ENCODE data around the gene POLR3E. TPM values are rescaled to one million over a fixed set of nuclear protein-coding genes. Genes with fewer than 3 reads are reported as not detected.

The POLR3E gene
- polyA plus RNA-seq, 1 donor (not counting 4 experiments of a cell fraction or from before 2014, with no cell fraction given): 74.0 TPM

- Histone ChIP-seq H3K79me2 (ENCODE audit: control insufficient read depth, insufficient read depth, low read length) (peaks cover 65% of the 10 kb centered on the region), H3K4me3 (ENCODE audit: control insufficient read depth in 2 of 3, extremely low read depth in 1 of 3, insufficient read depth in 2 of 3, low read depth in 1 of 3, low read length in 3 of 3) (no peak overlapping the region), H2AFZ (ENCODE audit: control insufficient read depth, low read length) (no peak overlapping the region), H3K9me1 (ENCODE audit: control insufficient read depth, extremely low read depth, insufficient read depth, low read length) (peaks cover 7% of the 10 kb centered on the region), H4K20me1 (ENCODE audit: control insufficient read depth, extremely low read depth, insufficient read depth, low read length) (peaks cover 12% of the 10 kb centered on the region), H3K9me3 (ENCODE audit: control insufficient read depth, low read depth, low read length) (no peaks in the 10 kb centered on the region), H3K9ac (ENCODE audit: control insufficient read depth, extremely low read depth, insufficient read depth, low read length) (no peak overlapping the region), H3K27ac (ENCODE audit: control insufficient read depth, insufficient read depth, low read length) (no peak overlapping the region), H3K36me3 (ENCODE audit: control insufficient read depth in 2 of 2, extremely low read depth in 1 of 2, insufficient read depth in 2 of 2, low read length in 2 of 2) (peaks cover 23 to 47% of the 10 kb centered on the region in 2 experiments), H3K4me1 (ENCODE audit: control insufficient read depth, extremely low read depth, insufficient read depth, low read length) (peaks cover 17% of the 10 kb centered on the region), H3K27me3 (ENCODE audit: control insufficient read depth, extremely low read depth, insufficient read depth, low read length) (no peaks in the 10 kb centered on the region), H3K4me2 (ENCODE audit: control insufficient read depth, extremely low read depth, insufficient read depth, low read depth, low read length) (no peak overlapping the region)
- no peak for TF ChIP-seq EZH2 (IDR thresholded peaks at IDR 0.05; ENCODE audit: low read length)
- no peak for TF ChIP-seq CTCF (optimal IDR thresholded peaks at IDR 0.05 in 1 of 3, IDR thresholded peaks at IDR 0.05 in 1 of 3, conservative IDR thresholded peaks at IDR 0.05 in 1 of 3; ENCODE audit: extremely low read depth in 1 of 3, insufficient read depth in 2 of 3, low read length in 3 of 3)
- DNase-seq (ENCODE audit: low read depth, low spot score): no peak
- FAIRE-seq: no peak
- dilution Hi-C loops (cut with MboI; ENCODE audit: extremely low pct_ligation_motif_present, low sequenced_read_pairs): no loop called here
Measured at GRCh38 chr16:22302776-22303363, 5.7 kb downstream of the POLR3E start.

DNA sequence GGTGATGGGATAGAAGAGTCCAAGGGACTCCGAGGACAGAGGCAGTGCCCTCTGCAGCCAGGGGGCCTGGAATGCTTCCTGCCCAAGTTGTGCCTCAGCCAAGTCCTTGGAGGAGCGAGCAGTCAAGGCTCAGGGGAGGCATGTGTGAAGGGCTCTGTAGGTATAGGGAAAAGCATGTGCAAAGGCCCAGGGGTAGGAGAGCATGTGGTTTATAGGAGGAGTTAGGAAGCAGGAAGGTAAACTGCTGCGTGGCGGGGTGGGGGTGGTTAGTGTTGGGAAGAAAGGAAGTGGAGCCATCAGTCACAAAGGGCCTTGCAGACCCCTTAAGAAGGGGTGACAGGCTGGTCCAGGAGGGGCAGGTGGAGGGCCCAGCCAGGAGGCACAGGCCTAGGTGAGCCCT is 7.2 kb downstream of the POLR3E start:
- Histone ChIP-seq H3K27ac (ENCODE audit: control insufficient read depth, insufficient read depth, low read length) (no peak overlapping the region), H3K4me2 (ENCODE audit: control insufficient read depth, extremely low read depth, insufficient read depth, low read depth, low read length) (no peak overlapping the region), H3K36me3 (ENCODE audit: control insufficient read depth in 2 of 2, extremely low read depth in 1 of 2, insufficient read depth in 2 of 2, low read length in 2 of 2) (peaks cover 34 to 58% of the 10 kb centered on the region in 2 experiments), H3K9ac (ENCODE audit: control insufficient read depth, extremely low read depth, insufficient read depth, low read length) (no peak overlapping the region), H3K9me3 (ENCODE audit: control insufficient read depth, low read depth, low read length) (no peaks in the 10 kb centered on the region), H4K20me1 (ENCODE audit: control insufficient read depth, extremely low read depth, insufficient read depth, low read length) (peaks cover 5% of the 10 kb centered on the region), H3K79me2 (ENCODE audit: control insufficient read depth, insufficient read depth, low read length) (peaks cover 55% of the 10 kb centered on the region), H3K4me3 (ENCODE audit: control insufficient read depth in 2 of 3, extremely low read depth in 1 of 3, insufficient read depth in 2 of 3, low read depth in 1 of 3, low read length in 3 of 3) (no peak overlapping the region), H3K9me1 (ENCODE audit: control insufficient read depth, extremely low read depth, insufficient read depth, low read length) (peaks cover 7% of the 10 kb centered on the region), H2AFZ (ENCODE audit: control insufficient read depth, low read length) (no peak overlapping the region), H3K4me1 (ENCODE audit: control insufficient read depth, extremely low read depth, insufficient read depth, low read length) (peaks cover 17% of the 10 kb centered on the region), H3K27me3 (ENCODE audit: control insufficient read depth, extremely low read depth, insufficient read depth, low read length) (no peaks in the 10 kb centered on the region)
- DNase-seq (ENCODE audit: low read depth, low spot score) (no peak), FAIRE-seq (no peak)
- dilution Hi-C loops (cut with MboI; ENCODE audit: extremely low pct_ligation_motif_present, low sequenced_read_pairs): no loop called here
- TF ChIP-seq EZH2 (IDR thresholded peaks at IDR 0.05; ENCODE audit: low read length) (no peak), CTCF (optimal IDR thresholded peaks at IDR 0.05 in 1 of 3, IDR thresholded peaks at IDR 0.05 in 1 of 3, conservative IDR thresholded peaks at IDR 0.05 in 1 of 3; ENCODE audit: extremely low read depth in 1 of 3, insufficient read depth in 2 of 3, low read length in 3 of 3) (no peak)
